ENCODE data around the gene ADAM12. TPM values are rescaled to one million over a fixed set of nuclear protein-coding genes. Genes with fewer than 3 reads are reported as not detected.

Gene ADAM12
- polyA plus RNA-seq, 3 donors, result 0.05 TPM; not detected in 2

DNA sequence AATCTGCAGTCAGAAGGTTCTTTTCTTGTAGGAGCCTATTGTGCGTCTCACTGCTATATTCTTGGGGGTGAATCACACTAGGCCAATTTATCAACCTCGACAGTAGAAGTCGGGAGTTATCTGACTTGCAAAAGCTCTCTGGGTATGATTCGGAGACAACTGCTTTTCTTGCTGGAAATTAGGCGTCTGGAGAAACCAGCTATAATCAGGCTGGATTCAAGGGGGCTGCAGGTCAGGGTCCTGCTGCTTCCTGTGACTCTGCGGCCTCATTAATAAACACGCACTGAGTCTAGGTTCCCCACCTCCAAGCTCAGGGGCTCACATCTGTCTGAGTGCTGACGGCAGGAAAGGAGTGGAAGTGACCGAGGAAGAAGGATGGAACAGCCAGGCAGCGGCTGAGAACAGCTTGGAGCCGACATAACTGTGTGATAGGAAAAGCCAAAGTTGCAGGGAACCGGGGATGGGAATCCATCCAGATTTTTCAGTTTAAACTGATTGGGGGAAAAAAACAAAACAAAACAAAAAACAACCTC, 307.3 kb downstream of the ADAM12 start:
- H3K27ac Mint-ChIP-seq, result no peak overlapping the region
- intact Hi-C loops (cut with micrococcal nuclease), result no loop called here

DNA sequence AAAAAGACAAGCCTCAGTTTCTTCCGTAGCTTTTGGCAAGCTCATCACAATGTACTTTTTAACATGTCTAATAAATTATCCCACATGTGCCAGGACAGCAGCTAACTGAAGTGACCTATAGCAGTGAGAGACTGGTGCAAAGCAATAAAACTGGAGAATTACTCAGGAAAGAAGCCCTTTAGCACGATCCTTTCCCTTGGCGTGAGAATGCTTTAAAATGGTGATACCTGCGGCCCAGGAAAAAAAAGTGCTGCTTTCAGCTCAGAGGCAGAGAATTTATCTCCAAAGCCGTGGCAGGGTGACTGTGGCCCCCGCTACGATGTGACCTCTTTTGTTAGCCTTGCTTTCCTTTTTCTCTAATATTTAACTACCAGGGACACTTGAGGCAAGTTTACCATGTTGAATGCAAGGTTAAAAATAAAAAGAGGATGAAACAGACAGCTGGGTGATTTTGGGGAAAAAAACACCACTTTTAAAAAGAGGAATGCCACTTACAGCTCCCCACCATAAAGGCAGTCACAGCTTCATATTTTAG, 307.9 kb downstream of the ADAM12 start:
- H3K27ac ChIP-seq (ENCODE audit: low read depth in 1 of 2, low read length in 2 of 2), result no peak overlapping the region
- no peaks in the 10 kb centered on the region for H3K36me3 ChIP-seq (replicated peaks in 1 of 2; ENCODE audit: control insufficient read depth in 1 of 2, insufficient read depth in 2 of 2, low read length in 2 of 2)
- H2AFZ ChIP-seq (ENCODE audit: insufficient read depth, low read depth, low read length, poor library complexity, severe bottlenecking), result no peak overlapping the region
- peak overlapping the region in 1 of 7 donors; percentile 16 for H3K27ac Mint-ChIP-seq
- no peaks in the 10 kb centered on the region for H3K27me3 ChIP-seq (ENCODE audit: control insufficient read depth in 2 of 2, insufficient read depth in 2 of 2, low read length in 2 of 2)
- no peaks in the 10 kb centered on the region for H3K4me1 ChIP-seq (ENCODE audit: control insufficient read depth in 1 of 2, insufficient read depth in 2 of 2, low read length in 2 of 2)
- no peaks in the 10 kb centered on the region for H3K36me3 Mint-ChIP-seq
- H3K9me3 ChIP-seq (replicated peaks in 1 of 2; ENCODE audit: control insufficient read depth in 1 of 2, insufficient read depth in 1 of 2, low read length in 2 of 2), result no peaks in the 10 kb centered on the region
- TF ChIP-seq, protein P1, sequence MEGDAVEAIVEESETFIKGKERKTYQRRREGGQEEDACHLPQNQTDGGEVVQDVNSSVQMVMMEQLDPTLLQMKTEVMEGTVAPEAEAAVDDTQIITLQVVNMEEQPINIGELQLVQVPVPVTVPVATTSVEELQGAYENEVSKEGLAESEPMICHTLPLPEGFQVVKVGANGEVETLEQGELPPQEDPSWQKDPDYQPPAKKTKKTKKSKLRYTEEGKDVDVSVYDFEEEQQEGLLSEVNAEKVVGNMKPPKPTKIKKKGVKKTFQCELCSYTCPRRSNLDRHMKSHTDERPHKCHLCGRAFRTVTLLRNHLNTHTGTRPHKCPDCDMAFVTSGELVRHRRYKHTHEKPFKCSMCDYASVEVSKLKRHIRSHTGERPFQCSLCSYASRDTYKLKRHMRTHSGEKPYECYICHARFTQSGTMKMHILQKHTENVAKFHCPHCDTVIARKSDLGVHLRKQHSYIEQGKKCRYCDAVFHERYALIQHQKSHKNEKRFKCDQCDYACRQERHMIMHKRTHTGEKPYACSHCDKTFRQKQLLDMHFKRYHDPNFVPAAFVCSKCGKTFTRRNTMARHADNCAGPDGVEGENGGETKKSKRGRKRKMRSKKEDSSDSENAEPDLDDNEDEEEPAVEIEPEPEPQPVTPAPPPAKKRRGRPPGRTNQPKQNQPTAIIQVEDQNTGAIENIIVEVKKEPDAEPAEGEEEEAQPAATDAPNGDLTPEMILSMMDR (IDR thresholded peaks at IDR 0.05), result no peak
- H3K79me2 ChIP-seq (ENCODE audit: insufficient read depth, low read length), result no peaks in the 10 kb centered on the region
- peaks cover 1% of the 10 kb centered on the region for H3K4me1 Mint-ChIP-seq
- H3K4me2 ChIP-seq (replicated peaks; ENCODE audit: extremely low read depth, low read length, poor library complexity, severe bottlenecking), result no peak overlapping the region
- H3K9ac ChIP-seq (ENCODE audit: insufficient read depth, low read length, poor library complexity, severe bottlenecking), result no peak overlapping the region
- peaks cover 2 to 8% (median 8%) of the 10 kb centered on the region in 3 donors for H3K27me3 Mint-ChIP-seq (ENCODE audit: low read depth in 3 of 3)
- intact Hi-C loops (cut with micrococcal nuclease), result no loop called here
- no peak overlapping the region for H3K4me3 ChIP-seq (replicated peaks in 1 of 3; ENCODE audit: low read depth in 2 of 3, low read length in 3 of 3)
- peaks cover 0 to 5% (median 0%) of the 10 kb centered on the region in 7 donors for H3K9me3 Mint-ChIP-seq
- DNase-seq, result no peak
- H3K4me3 Mint-ChIP-seq, result no peak overlapping the region
- 60% methylated on average over 1 of the region's 7 CpGs for WGBS (ENCODE audit: insufficient coverage)
- H4K20me1 ChIP-seq (ENCODE audit: insufficient read depth, low read length), result no peaks in the 10 kb centered on the region

More for the DNA sequence above, 307.3 kb downstream of the ADAM12 start:
- 65% methylated on average over 5 of the region's 12 CpGs for WGBS (ENCODE audit: insufficient coverage)
- Mint-ChIP-seq H3K36me3 (no peaks in the 10 kb centered on the region), H3K4me3 (no peak overlapping the region), H3K27me3 (ENCODE audit: low read depth in 3 of 3) (peaks cover 2 to 8% (median 6%) of the 10 kb centered on the region in 3 donors), H3K4me1 (no peaks in the 10 kb centered on the region), H3K9me3 (peaks cover 0 to 6% (median 0%) of the 10 kb centered on the region in 7 donors)
- H3K4me1 ChIP-seq (ENCODE audit: control insufficient read depth in 1 of 2, insufficient read depth in 2 of 2, low read length in 2 of 2), result no peaks in the 10 kb centered on the region
- TF ChIP-seq, protein P1 (IDR thresholded peaks at IDR 0.05), result no peak
- no peaks in the 10 kb centered on the region for H3K79me2 ChIP-seq (ENCODE audit: insufficient read depth, low read length)
- no peaks in the 10 kb centered on the region for H3K9me3 ChIP-seq (replicated peaks in 1 of 2; ENCODE audit: control insufficient read depth in 1 of 2, insufficient read depth in 1 of 2, low read length in 2 of 2)
- H2AFZ ChIP-seq (ENCODE audit: insufficient read depth, low read depth, low read length, poor library complexity, severe bottlenecking), result no peak overlapping the region
- H3K27ac ChIP-seq (ENCODE audit: low read depth in 1 of 2, low read length in 2 of 2), result no peak overlapping the region
- DNase-seq, result no peak
- no peaks in the 10 kb centered on the region for H3K27me3 ChIP-seq (ENCODE audit: control insufficient read depth in 2 of 2, insufficient read depth in 2 of 2, low read length in 2 of 2)
- H3K36me3 ChIP-seq (replicated peaks in 1 of 2; ENCODE audit: control insufficient read depth in 1 of 2, insufficient read depth in 2 of 2, low read length in 2 of 2), result no peaks in the 10 kb centered on the region
- no peak overlapping the region for H3K4me3 ChIP-seq (replicated peaks in 1 of 3; ENCODE audit: low read depth in 2 of 3, low read length in 3 of 3)
- H3K9ac ChIP-seq (ENCODE audit: insufficient read depth, low read length, poor library complexity, severe bottlenecking), result no peak overlapping the region
- H3K4me2 ChIP-seq (replicated peaks; ENCODE audit: extremely low read depth, low read length, poor library complexity, severe bottlenecking), result no peak overlapping the region
- no peaks in the 10 kb centered on the region for H4K20me1 ChIP-seq (ENCODE audit: insufficient read depth, low read length)
